Body of pancreas (tissue), 4 donors: ENCODE results near the gene GGCX. TPM values are rescaled to one million over a fixed set of nuclear protein-coding genes. Genes with fewer than 3 reads are reported as not detected.

ENCODE experiments used
- ATAC-seq: fragments of 150-250 bp; one replicate; pipeline ENCODE4 v1.9.1; 2016
- DNase-seq, 4 donors: peaks; one replicate each; pipeline ENCODE4 v3.0.0-alpha.2; 2019
- H3K27ac ChIP-seq, 4 donors: fragments of 200-600 bp; sonication (generic); 1 replicate in 3 of 4; 2 replicates in 1 of 4; pipeline versions ENCODE4 v1.5.1 to v1.6.1; 2016 to 2019; ENCODE audit warnings: mild to moderate bottlenecking in 1 of 4, mixed read lengths in 1 of 4, moderate library complexity in 1 of 4
- H3K27me3 ChIP-seq, 2 donors: fragments of 200-600 bp; sonication (generic); one replicate each; pipeline ENCODE4 v1.6.0; 2016; ENCODE audit warnings: mild to moderate bottlenecking in 1 of 2
- H3K36me3 ChIP-seq, 2 donors: fragments of 200-600 bp; sonication (generic); replicated peaks in 1 of 2; 2 replicates each; pipeline ENCODE4 v1.5.1; 2016; ENCODE audit warnings: low read depth in 2 of 2; ENCODE audit not compliant: insufficient read depth in 1 of 2
- H3K4me1 ChIP-seq: fragments of 200-600 bp; sonication (generic); one replicate; pipeline ENCODE4 v1.6.0; 2016
- H3K4me3 ChIP-seq, 2 donors: fragments of 200-600 bp; sonication (generic); 1 replicate in 1 of 2; 2 replicates in 1 of 2; pipeline ENCODE4 v1.5.1; 2016 to 2019
- H3K9me3 ChIP-seq, 3 donors: fragments of 200-600 bp; sonication (generic); 1 replicate in 2 of 3; 2 replicates in 1 of 3; pipeline ENCODE4 v1.5.1; 2016
- POLR2A ChIP-seq, 3 donors: fragments of 450-650 bp; IDR thresholded peaks; one replicate each; pipeline ENCODE4 v1.6.1; 2016; ENCODE audit warnings: antibody characterized with exemption in 3 of 3, mild to moderate bottlenecking in 2 of 3
- WGBS, 2 donors: methylation state at CpG; one replicate each; pipeline ENCODE4 v1.1.5; 2017; 5-methylcytosine and 5-hydroxymethylcytosine counted together
- intact Hi-C: fragments of 100-400 bp; cut with DNase I; formaldehyde crosslinking; loops from one replicate; pipeline ENCODE4 v1.15.1; 2023
- total RNA-seq, 2 donors: library from RNA; depleted of rRNA; stranded (reverse); fragments of >200 nt; gene quantifications; one replicate each; pipeline ENCODE4 v1.1.0, GENCODE V29; 2016
- TF ChIP-seq, protein P1 (sequence below), 7 experiments: fragments of 450-650 bp in 4 of 7; fragments of 200-600 bp in 3 of 7; sonication (generic) in 3 of 7; IDR thresholded peaks; one replicate each; pipeline ENCODE4 v1.5.1; 2016 to 2019; ENCODE audit warnings: antibody characterized with exemption in 7 of 7

Gene GGCX
- total RNA-seq, 2 donors from 2014 or later, result 35.5 to 48.1 TPM

GRCh38 chr2:85523903-85524335, 37.4 kb downstream of the GGCX start:
- Histone ChIP-seq H3K27ac (peak overlapping the region in 3 of 4 donors; percentile 13 to 54 (median 21)), H3K4me3 (no peak overlapping the region), H3K9me3 (no peaks in the 10 kb centered on the region), H3K27me3 (no peaks in the 10 kb centered on the region), H3K36me3 (no peaks in the 10 kb centered on the region), H3K4me1 (peaks cover 23% of the 10 kb centered on the region)
- ATAC-seq (no peak), DNase-seq (no peak)
- WGBS, 2 donors, result 56 to 62% methylated on average over 5 of the region's 5 CpGs
- intact Hi-C loops, result no loop called here
- TF ChIP-seq POLR2A (IDR thresholded peaks at IDR 0.05), result no peak
- TF ChIP-seq, protein P1, sequence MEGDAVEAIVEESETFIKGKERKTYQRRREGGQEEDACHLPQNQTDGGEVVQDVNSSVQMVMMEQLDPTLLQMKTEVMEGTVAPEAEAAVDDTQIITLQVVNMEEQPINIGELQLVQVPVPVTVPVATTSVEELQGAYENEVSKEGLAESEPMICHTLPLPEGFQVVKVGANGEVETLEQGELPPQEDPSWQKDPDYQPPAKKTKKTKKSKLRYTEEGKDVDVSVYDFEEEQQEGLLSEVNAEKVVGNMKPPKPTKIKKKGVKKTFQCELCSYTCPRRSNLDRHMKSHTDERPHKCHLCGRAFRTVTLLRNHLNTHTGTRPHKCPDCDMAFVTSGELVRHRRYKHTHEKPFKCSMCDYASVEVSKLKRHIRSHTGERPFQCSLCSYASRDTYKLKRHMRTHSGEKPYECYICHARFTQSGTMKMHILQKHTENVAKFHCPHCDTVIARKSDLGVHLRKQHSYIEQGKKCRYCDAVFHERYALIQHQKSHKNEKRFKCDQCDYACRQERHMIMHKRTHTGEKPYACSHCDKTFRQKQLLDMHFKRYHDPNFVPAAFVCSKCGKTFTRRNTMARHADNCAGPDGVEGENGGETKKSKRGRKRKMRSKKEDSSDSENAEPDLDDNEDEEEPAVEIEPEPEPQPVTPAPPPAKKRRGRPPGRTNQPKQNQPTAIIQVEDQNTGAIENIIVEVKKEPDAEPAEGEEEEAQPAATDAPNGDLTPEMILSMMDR (IDR thresholded peaks at IDR 0.05), result no peak

- intact Hi-C loops, result no loop called here
- no peaks in the 10 kb centered on the region for H3K27me3 ChIP-seq
- no peak overlapping the region for H3K27ac ChIP-seq
- TF ChIP-seq, protein P1 (IDR thresholded peaks at IDR 0.05), result no peak
- no peak for TF ChIP-seq POLR2A (IDR thresholded peaks at IDR 0.05)
- WGBS, 2 donors, result 52 to 67% methylated on average over 8 of the region's 8 CpGs
- H3K4me1 ChIP-seq, result peaks cover 23% of the 10 kb centered on the region
- ATAC-seq (peak; percentile 47), DNase-seq (no peak)
- H3K36me3 ChIP-seq, result no peaks in the 10 kb centered on the region
- H3K9me3 ChIP-seq, result no peaks in the 10 kb centered on the region
- H3K4me3 ChIP-seq, result no peak overlapping the region
Measured at GRCh38 chr2:85523062-85523902, 38.0 kb downstream of the GGCX start.

GRCh38 chr2:85522090-85522647, 39.1 kb downstream of the GGCX start:
- Histone ChIP-seq H3K4me1 (peaks cover 28% of the 10 kb centered on the region), H3K27ac (no peak overlapping the region), H3K4me3 (no peak overlapping the region), H3K9me3 (no peaks in the 10 kb centered on the region), H3K36me3 (no peaks in the 10 kb centered on the region), H3K27me3 (no peaks in the 10 kb centered on the region)
- TF ChIP-seq, protein P1 (IDR thresholded peaks at IDR 0.05), result no peak
- TF ChIP-seq POLR2A (IDR thresholded peaks at IDR 0.05), result no peak
- intact Hi-C loops, result no loop called here
- DNase-seq, result no peak
- 96 to 97% methylated on average over 6 of the region's 6 CpGs for WGBS, 2 donors
- no peak for ATAC-seq

GRCh38 chr2:85516653-85517389, 44.5 kb downstream of the GGCX start:
- peak overlapping the region; percentile 49 to 78 (median 69) for H3K27ac ChIP-seq
- H3K27me3 ChIP-seq, result no peaks in the 10 kb centered on the region
- H3K4me1 ChIP-seq, result peaks cover 16% of the 10 kb centered on the region
- no peak overlapping the region for H3K4me3 ChIP-seq
- H3K9me3 ChIP-seq, result no peaks in the 10 kb centered on the region
- TF ChIP-seq, protein P1 (IDR thresholded peaks at IDR 0.05), result no peak
- no peak for TF ChIP-seq POLR2A (IDR thresholded peaks at IDR 0.05)
- DNase-seq (peak; percentile 74 to 79 (median 76)), ATAC-seq (peak; percentile 97)
- intact Hi-C loops, result no loop called here
- H3K36me3 ChIP-seq, result no peaks in the 10 kb centered on the region
- WGBS, 2 donors, result 21 to 25% methylated on average over 8 of the region's 8 CpGs
